Right lung (tissue), 5 donors: ENCODE measurements around the gene LARGE2. TPM values are rescaled to one million over a fixed set of nuclear protein-coding genes. Genes with fewer than 3 reads are reported as not detected.

Experiments used
- DNase-seq, 2 donors: peaks; one replicate each; pipeline ENCODE4 v3.0.0-alpha.2; 2013
- polyA plus RNA-seq, 5 donors: library from polyadenylated mRNA; unstranded; fragments of 120-200 nt; gene quantifications; one replicate each; pipeline versions ENCODE4 v1.2.1 to v1.2.3, GENCODE V29; 2013; ENCODE audit warnings: inconsistent platforms in 1 of 5, low replicate concordance in 1 of 5; ENCODE audit not compliant: insufficient read length in 5 of 5, insufficient read depth in 1 of 5

Gene LARGE2
- polyA plus RNA-seq, 5 donors: 11.4 to 18.1 (median 14.5) TPM

DNA sequence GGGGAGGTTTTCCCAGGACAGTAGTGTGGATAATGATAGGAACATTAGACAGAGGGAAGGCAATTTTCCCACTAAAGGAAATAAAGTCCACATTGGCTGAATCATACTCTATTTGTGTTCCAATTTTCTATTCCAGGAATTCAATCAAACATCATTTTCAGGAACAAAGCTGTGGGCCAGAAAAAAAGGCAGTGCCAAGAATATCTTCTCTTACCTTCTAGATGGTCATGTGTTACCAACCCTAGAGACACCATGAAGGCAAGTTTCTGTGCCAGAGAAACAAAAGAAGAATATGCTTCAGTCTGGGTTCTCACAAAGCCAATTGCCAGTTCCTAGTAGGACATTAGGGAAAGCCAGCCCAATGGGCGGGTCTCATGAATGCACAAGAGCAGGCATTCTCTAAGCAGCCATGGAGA, 27.5 kb downstream of the LARGE2 start:
- DNase-seq: no peak

DNA sequence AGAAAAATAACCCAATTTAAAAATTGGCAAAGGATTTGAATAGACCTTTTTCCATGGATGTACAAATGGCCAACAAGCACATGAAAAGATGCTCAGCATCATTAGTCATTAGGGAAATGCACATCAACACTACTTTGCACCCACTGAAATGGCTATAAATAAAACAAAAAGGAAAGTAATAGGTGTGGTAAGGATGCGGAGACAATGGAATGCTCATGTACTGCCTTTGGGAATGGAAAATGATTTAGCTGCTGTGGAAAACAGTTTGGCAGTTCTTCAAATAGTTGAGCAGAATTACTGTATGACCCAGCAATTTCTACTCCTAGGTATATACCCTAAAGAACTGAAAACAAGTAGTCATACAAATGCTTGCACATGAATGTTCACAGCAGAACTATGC, 37.4 kb downstream of the LARGE2 start:
- DNase-seq: no peak

DNA sequence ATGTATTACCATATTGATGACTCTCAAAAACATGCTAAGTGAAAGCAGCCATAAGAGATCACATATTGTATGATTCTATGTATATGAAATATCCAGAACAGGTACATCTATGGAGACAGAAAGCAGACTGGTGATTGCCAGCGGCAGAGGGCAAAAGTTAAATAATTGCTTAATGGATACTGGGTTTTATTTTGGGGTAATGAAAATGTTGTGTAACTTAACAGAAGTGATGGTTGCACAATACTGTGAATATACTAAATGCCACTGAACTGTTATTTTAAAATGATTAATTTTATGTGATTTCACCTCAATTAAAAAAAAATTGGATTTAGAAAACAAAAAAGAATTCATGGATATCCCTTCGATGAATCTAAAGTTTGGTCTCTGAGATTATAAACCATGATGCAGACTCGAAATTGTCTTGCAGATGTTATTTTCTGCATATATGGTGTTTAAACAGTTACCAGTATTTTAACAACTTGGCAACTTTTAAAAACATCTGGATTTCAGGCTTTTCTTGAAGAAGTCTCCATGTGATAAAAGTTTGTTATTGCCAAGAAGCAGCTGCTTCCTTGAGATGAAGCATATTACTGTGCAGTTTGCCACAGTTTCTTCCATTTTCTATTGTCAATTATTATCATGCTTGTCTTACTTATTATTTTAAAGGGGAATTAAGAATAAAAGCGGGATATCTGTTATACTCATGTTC, 38.1 kb downstream of the LARGE2 start:
- peak; percentile 62 to 65 for DNase-seq

DNA sequence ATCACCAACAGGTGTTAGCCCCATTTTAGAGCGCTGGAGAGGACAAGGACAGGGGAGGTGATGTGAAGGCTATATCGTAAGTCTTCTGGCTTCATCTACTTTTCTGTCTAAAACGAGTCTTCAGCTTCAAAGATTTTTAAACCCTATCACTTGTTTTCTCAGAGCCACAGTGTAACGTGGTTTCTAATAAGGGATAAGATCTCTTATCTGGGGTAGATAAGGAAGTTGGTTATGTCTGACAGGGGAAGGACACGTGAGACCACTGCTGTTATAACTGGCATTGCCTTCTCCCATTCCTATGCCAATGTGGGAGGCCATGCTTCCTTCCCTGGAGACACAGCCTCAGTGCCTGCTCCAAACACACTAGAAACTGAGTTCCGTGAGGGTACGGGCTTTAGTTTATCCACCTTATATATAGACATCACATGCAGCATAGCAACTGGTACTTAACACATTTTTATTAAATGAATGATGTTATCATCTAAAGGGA, 39.3 kb downstream of the LARGE2 start:
- DNase-seq: no peak

DNA sequence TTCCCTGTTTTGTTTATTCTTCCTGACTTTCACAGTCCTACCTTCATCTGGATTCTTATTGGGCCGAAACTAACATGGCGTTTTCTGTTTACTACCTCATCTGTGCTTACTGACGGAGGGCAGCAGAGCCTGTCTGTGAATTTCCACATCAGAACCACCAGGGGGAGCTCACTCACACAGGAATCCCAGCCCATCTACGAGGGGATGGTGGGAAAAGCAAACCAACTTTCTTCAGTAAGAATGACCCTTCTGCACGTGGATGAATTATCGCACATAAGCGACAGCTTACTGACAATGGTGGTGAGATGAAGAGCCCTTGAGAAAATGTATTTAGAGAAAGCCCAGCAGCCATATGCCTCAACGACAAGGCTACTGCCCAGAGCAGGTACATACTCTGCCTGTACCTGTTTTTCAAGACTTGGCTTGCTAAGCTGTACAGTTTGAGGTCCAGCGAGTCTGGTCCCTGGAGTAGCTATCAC, 42.5 kb downstream of the LARGE2 start:
- DNase-seq: peak; percentile 64 to 76

DNA sequence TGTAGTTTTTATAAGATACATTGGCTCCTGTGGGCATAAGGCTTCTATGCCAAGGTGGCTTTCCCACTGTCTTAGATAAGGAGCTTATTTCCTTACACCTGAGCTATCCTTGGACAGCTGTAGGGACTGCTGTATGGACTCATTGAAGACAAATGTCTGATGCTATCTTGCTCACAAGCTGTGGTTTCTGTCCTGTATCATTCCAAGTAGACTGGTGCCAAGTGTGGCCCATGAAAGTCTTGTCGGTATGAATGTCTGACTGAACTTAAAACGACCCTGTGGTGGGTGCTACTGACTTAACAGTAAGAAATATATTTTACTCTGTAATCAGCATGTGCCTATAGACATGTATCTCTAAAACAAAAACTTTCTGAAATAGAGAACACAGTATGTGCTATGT, 45.0 kb downstream of the LARGE2 start:
- no peak for DNase-seq

DNA sequence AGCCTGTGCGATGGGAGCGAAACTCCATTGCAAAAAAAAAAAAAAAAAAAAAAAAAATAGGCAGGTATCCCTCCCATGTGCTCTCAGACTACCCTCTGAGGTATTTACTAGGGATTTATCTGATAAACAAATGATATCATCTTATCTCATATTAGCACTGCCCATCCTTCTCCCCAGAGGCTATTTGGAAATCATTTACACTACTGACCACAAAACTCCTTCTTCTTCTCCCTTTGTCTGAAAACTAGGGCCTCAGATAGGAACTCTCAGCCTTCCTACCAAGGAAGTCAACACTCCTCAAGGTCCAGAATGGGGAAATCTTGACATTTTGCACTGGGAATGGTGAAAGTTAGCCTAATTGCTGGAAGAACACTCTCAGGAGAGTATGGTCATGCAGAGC, 46.4 kb downstream of the LARGE2 start:
- DNase-seq: no peak

DNA sequence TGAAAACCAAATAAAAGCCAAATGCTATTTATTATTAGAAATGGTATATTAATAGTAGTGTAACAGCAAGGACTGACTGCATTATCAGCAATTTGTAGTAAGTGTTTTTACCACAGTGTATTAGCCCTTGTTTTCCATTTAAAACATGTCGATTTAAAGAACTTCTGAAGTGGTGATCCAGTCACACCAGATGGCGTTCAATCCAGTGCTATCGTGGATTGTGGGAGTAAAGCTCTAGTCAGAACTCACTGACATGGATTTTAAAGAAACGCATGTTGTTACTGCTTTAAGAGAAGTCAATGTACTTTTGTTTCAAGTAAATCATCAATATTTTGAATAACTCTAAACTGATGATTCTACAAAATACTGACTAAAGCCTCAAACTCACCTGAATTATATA, 51.1 kb downstream of the LARGE2 start:
- no peak for DNase-seq

DNA sequence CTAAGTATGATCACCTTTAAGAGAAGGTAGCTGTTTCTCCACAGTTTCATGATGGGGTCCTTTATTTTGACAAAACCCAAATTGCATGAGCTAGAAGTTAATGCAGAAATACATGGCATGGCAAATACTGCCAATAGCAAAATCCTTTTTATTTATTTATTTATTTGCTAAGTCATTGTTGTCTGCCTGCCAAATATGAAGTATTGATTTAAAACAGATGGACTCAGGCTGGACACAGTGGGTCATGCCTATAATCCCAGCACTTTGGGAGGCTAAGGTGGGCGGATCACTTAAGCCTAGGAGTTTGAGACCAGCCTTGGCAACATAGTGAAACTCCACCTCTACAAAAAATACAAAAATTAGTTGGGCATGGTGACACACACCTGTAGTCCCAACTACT, 52.4 kb downstream of the LARGE2 start:
- no peak for DNase-seq

Other genes starting within 250 kb of the LARGE2 start
- gene SLC35C1, start 117.5 kb upstream of the LARGE2 start, polyA plus RNA-seq: 1 to 10 TPM; 5.9 to 8.8 (median 6.9) TPM
- gene CRY2, start 75.2 kb upstream of the LARGE2 start, polyA plus RNA-seq: 10 to 100 TPM; 25.5 to 35.4 (median 28.2) TPM
- 10 to 100 TPM in 1 of 5 donors, 1 to 10 TPM in 4; 4.1 to 13.7 (median 5.5) TPM for gene MAPK8IP1, start 37.0 kb upstream of the LARGE2 start, polyA plus RNA-seq
- under 1 TPM; 0.21 to 0.33 (median 0.27) TPM for gene FREY1, start 15.4 kb upstream of the LARGE2 start, polyA plus RNA-seq
- gene PEX16, start 4.8 kb upstream of the LARGE2 start, polyA plus RNA-seq: 10 to 100 TPM in 4 of 5 donors, 1 to 10 TPM in 1; 9.2 to 18.1 (median 12.8) TPM
- gene PHF21A, start 198.8 kb downstream of the LARGE2 start, polyA plus RNA-seq: 10 to 100 TPM; 51.5 to 68.4 (median 64.1) TPM